ENCODE measurements around the gene WDR7.

Gene WDR7

GRCh38 chr18:56658261-56658660 lies 7.1 kb downstream of the WDR7 start:
- no peak for DNase-seq

- no peak for DNase-seq
These were observed 8.0 kb downstream of the WDR7 start for GRCh38 chr18:56659111-56659510.

GRCh38 chr18:56660655-56661054 lies 9.5 kb downstream of the WDR7 start:
- DNase-seq = no peak

- no peak for DNase-seq
These were observed 10.4 kb downstream of the WDR7 start for GRCh38 chr18:56661360-56662062.

- no peak for DNase-seq
These were observed 10.9 kb downstream of the WDR7 start for GRCh38 chr18:56662063-56662408.

GRCh38 chr18:56662502-56662901 lies 11.3 kb downstream of the WDR7 start:
- no peak for DNase-seq

- no peak for DNase-seq
These were observed 11.7 kb downstream of the WDR7 start for GRCh38 chr18:56662902-56663301.

GRCh38 chr18:56672391-56672790 lies 21.2 kb downstream of the WDR7 start:
- no peak for DNase-seq

GRCh38 chr18:56672981-56673380 lies 21.8 kb downstream of the WDR7 start:
- DNase-seq = no peak

GRCh38 chr18:56676639-56677038 lies 25.5 kb downstream of the WDR7 start:
- no peak for DNase-seq

GRCh38 chr18:56678836-56679565 lies 27.8 kb downstream of the WDR7 start:
- no peak for DNase-seq

- DNase-seq = no peak
These were observed 33.1 kb downstream of the WDR7 start for GRCh38 chr18:56684277-56684676.

- no peak for DNase-seq
These were observed 40.4 kb downstream of the WDR7 start for GRCh38 chr18:56691530-56691929.

GRCh38 chr18:56696966-56697365 lies 45.8 kb downstream of the WDR7 start:
- DNase-seq = no peak

- DNase-seq = no peak
These were observed 51.8 kb downstream of the WDR7 start for GRCh38 chr18:56702946-56703345.

- DNase-seq = peak in 1 of 2 experiments; percentile 39
These were observed 58.3 kb downstream of the WDR7 start for GRCh38 chr18:56709463-56709862.

- DNase-seq = no peak
These were observed 60.7 kb downstream of the WDR7 start for GRCh38 chr18:56711708-56712445.

GRCh38 chr18:56712761-56713160 lies 61.6 kb downstream of the WDR7 start:
- no peak for DNase-seq

- DNase-seq = no peak
These were observed 64.0 kb downstream of the WDR7 start for GRCh38 chr18:56715121-56715520.

GRCh38 chr18:56716692-56717146 lies 65.6 kb downstream of the WDR7 start:
- no peak for DNase-seq

GRCh38 chr18:56721031-56721430 lies 69.9 kb downstream of the WDR7 start:
- DNase-seq = no peak

- DNase-seq = no peak
These were observed 70.3 kb downstream of the WDR7 start for GRCh38 chr18:56721491-56721890.

- DNase-seq = no peak
These were observed 71.4 kb downstream of the WDR7 start for GRCh38 chr18:56722518-56722917.

GRCh38 chr18:56723068-56723467 lies 71.9 kb downstream of the WDR7 start:
- no peak for DNase-seq
